ENCODE measurements around the gene FAT1.

DNA sequence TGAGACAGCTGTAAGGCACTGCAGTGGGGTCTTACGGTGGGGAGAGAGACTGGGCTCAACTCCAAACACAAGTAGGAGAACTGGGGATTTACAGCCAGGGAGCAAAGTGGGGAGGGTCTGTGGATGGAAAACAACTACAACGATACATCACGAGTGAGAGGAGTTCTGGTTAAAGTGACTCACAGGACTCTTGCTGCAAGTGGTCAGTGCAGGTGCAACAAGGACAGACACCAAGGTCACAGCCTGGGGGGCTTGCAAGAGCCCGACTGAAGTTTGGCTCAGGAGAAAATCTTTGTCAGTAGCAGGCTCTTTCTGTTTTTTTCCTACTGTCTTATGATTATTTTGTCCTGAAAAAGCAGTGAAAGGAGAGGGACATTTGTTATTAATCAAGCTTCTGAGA lies 10.1 kb upstream of the FAT1 start:
- TF ChIP-seq POLR2AphosphoS5 (IDR thresholded peaks at IDR 0.05), result no peak
- TF ChIP-seq, protein P1, sequence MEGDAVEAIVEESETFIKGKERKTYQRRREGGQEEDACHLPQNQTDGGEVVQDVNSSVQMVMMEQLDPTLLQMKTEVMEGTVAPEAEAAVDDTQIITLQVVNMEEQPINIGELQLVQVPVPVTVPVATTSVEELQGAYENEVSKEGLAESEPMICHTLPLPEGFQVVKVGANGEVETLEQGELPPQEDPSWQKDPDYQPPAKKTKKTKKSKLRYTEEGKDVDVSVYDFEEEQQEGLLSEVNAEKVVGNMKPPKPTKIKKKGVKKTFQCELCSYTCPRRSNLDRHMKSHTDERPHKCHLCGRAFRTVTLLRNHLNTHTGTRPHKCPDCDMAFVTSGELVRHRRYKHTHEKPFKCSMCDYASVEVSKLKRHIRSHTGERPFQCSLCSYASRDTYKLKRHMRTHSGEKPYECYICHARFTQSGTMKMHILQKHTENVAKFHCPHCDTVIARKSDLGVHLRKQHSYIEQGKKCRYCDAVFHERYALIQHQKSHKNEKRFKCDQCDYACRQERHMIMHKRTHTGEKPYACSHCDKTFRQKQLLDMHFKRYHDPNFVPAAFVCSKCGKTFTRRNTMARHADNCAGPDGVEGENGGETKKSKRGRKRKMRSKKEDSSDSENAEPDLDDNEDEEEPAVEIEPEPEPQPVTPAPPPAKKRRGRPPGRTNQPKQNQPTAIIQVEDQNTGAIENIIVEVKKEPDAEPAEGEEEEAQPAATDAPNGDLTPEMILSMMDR (IDR thresholded peaks at IDR 0.05), result no peak
- TF ChIP-seq EP300 (IDR thresholded peaks at IDR 0.05), result no peak
- no peak for TF ChIP-seq POLR2A (IDR thresholded peaks at IDR 0.05)
